HepG2 (cell line): ENCODE data around the gene MUCL3. TPM values are rescaled to one million over a fixed set of nuclear protein-coding genes. Genes with fewer than 3 reads are reported as not detected.

Experiments used
- ATAC-seq: fragments of 200-7000 bp; cut with Tn5 transposase; 3 replicates; pipeline ENCODE4 v1.9.1; 2020; ENCODE audit warnings: mild to moderate bottlenecking, moderate library complexity
- BruUV-seq: library from RNA; stranded (reverse); fragments of 400-500 nt; replicated peaks from 2 replicates; lab custom pipeline; 2021; lab: Mats Ljungman, UMichigan
- CTCF ChIA-PET: fragments of 300-600 bp; formaldehyde crosslinking; extraction: SDS; loops from one replicate; lab custom pipeline; 2021; ENCODE audit warnings: low total read pairs, inconsistent platforms, low intra/inter-chr PET ratio; lab: Yijun Ruan, JAX
- POLR2A ChIA-PET: fragments of 350-600 bp; sonication (Branson Sonifier 250); formaldehyde crosslinking; loops from one replicate; lab custom pipeline; 2020; ENCODE audit warnings: antibody characterized with exemption, inconsistent platforms; lab: Yijun Ruan, JAX
- DNase-seq: peaks from one replicate; pipeline ENCODE4 v3.0.0-alpha.2; 2015; ENCODE audit warnings: low spot score
- FAIRE-seq: peaks from 3 replicates; lab custom pipeline; 2011; peaks lifted over from hg19 to GRCh38; lab: Jason Lieb, UNC
- H2AFZ ChIP-seq: one replicate; pipeline ENCODE4 v1.6.1; 2011; ENCODE audit warnings: low read length, inconsistent platforms
- H3K27ac ChIP-seq: fragments of 300-600 bp; 3 replicates; pipeline ENCODE4 v1.8.0; 2011; ENCODE audit warnings: mixed run types, mild to moderate bottlenecking, mixed read lengths, low read length, inconsistent platforms; ENCODE audit not compliant: insufficient read depth; ENCODE audit errors: extremely low read length
- H3K27me3 ChIP-seq, 2 experiments: fragments of 200-600 bp in 1 of 2; 2 replicates in 1 of 2; 3 replicates in 1 of 2; pipeline versions ENCODE4 v1.6.0 to v1.8.0; 2011; ENCODE audit warnings: low read length in 2 of 2, mild to moderate bottlenecking in 2 of 2, moderate library complexity in 2 of 2, inconsistent platforms in 1 of 2; ENCODE audit not compliant: insufficient read depth in 2 of 2, control insufficient read depth in 1 of 2
- H3K36me3 ChIP-seq, 2 experiments: fragments of 200-600 bp in 1 of 2; replicated peaks in 1 of 2; 2 replicates in 1 of 2; 3 replicates in 1 of 2; pipeline versions ENCODE4 v1.5.1 to v1.8.0; 2011; ENCODE audit warnings: low read length in 2 of 2, inconsistent platforms in 1 of 2; ENCODE audit not compliant: insufficient read depth in 2 of 2, control insufficient read depth in 1 of 2
- H3K4me1 ChIP-seq: 2 replicates; pipeline ENCODE4 v1.5.1; 2012; ENCODE audit warnings: low read length, inconsistent platforms; ENCODE audit not compliant: insufficient read depth
- H3K4me2 ChIP-seq: 2 replicates; pipeline ENCODE4 v1.6.0; 2011; ENCODE audit warnings: low read depth, low read length, inconsistent platforms
- H3K4me3 ChIP-seq, 3 experiments: fragments of 200-600 bp in 1 of 3; sonication (generic), shearing (Covaris generic) in 1 of 3; replicated peaks in 1 of 3; 2 replicates each; pipeline ENCODE4 v1.5.1; 2011 to 2016; ENCODE audit warnings: low read length in 3 of 3, inconsistent platforms in 2 of 3, low read depth in 2 of 3, mild to moderate bottlenecking in 2 of 3, control low read depth in 1 of 3, mixed read lengths in 1 of 3; ENCODE audit not compliant: insufficient read depth in 1 of 3
- H3K79me2 ChIP-seq: one replicate; pipeline ENCODE4 v1.6.1; 2011; ENCODE audit warnings: low read length, inconsistent platforms; ENCODE audit not compliant: insufficient read depth
- H3K9ac ChIP-seq: 2 replicates; pipeline ENCODE4 v1.6.0; 2011; ENCODE audit warnings: mild to moderate bottlenecking, low read depth, low read length, inconsistent platforms; ENCODE audit not compliant: insufficient read depth
- H3K9me3 ChIP-seq: 2 replicates; pipeline ENCODE4 v1.5.1; 2012; ENCODE audit warnings: mild to moderate bottlenecking, low read length
- H4K20me1 ChIP-seq: 2 replicates; pipeline ENCODE4 v1.6.0; 2011; ENCODE audit warnings: inconsistent platforms, mild to moderate bottlenecking, low read length, moderate library complexity; ENCODE audit not compliant: insufficient read depth
- CBX5 ChIP-seq: sonication (generic); formaldehyde crosslinking; IDR thresholded peaks from 2 replicates; pipeline ENCODE4 v1.4.0; 2020; ENCODE audit warnings: missing genetic modification reagents, borderline replicate concordance
- ERF ChIP-seq: IDR thresholded peaks from 2 replicates; pipeline ENCODE4 v1.6.1; 2018; ENCODE audit warnings: missing biosample characterization, missing genetic modification reagents
- IKZF1 ChIP-seq: fragments of 450-650 bp; IDR thresholded peaks from 2 replicates; pipeline ENCODE4 v1.7.1; 2016
- JDP2 ChIP-seq: sonication (generic); formaldehyde crosslinking; IDR thresholded peaks from 2 replicates; pipeline ENCODE4 v1.8.1; 2022; ENCODE audit warnings: missing genetic modification reagents, borderline replicate concordance
- KDM2A ChIP-seq: sonication (generic); formaldehyde crosslinking; IDR thresholded peaks from 2 replicates; pipeline ENCODE4 v1.4.0; 2020; ENCODE audit warnings: low read depth, missing genetic modification reagents, borderline replicate concordance
- MLLT10 ChIP-seq: sonication (generic); formaldehyde crosslinking; IDR thresholded peaks from 2 replicates; pipeline ENCODE4 v1.4.0; 2020; ENCODE audit warnings: missing genetic modification reagents
- NCOA2 ChIP-seq: sonication (generic); formaldehyde crosslinking; IDR thresholded peaks from 2 replicates; pipeline ENCODE4 v1.8.0; 2022; ENCODE audit warnings: inconsistent platforms
- NRL ChIP-seq: sonication (generic); formaldehyde crosslinking; IDR thresholded peaks from 2 replicates; pipeline ENCODE4 v1.5.0; 2020; ENCODE audit warnings: missing genetic modification reagents, mild to moderate bottlenecking, moderate library complexity, borderline replicate concordance
- RBAK ChIP-seq: sonication (generic); formaldehyde crosslinking; IDR thresholded peaks from 2 replicates; pipeline ENCODE4 v1.5.1; 2020; ENCODE audit warnings: mild to moderate bottlenecking, missing genetic modification reagents
- RXRA ChIP-seq: sonication (generic); formaldehyde crosslinking; IDR thresholded peaks from 2 replicates; pipeline ENCODE4 v1.5.1; 2020; ENCODE audit warnings: missing genetic modification reagents
- RXRB ChIP-seq: IDR thresholded peaks from 2 replicates; pipeline ENCODE4 v1.6.1; 2016; ENCODE audit warnings: borderline replicate concordance, missing genetic modification reagents, missing compliant biosample characterization
- SAP130 ChIP-seq: IDR thresholded peaks from 2 replicates; pipeline ENCODE4 v1.6.1; 2016; ENCODE audit warnings: low read depth
- SMC3 ChIP-seq: IDR thresholded peaks from 2 replicates; pipeline ENCODE4 v1.6.1; 2011; ENCODE audit warnings: low read length, improper control_type of control experiment
- SOX13 ChIP-seq, 3 experiments: fragments of 450-650 bp in 1 of 3; sonication (generic) in 1 of 3; formaldehyde crosslinking in 1 of 3; IDR thresholded peaks in 2 of 3; conservative IDR thresholded peaks in 1 of 3; 2 replicates each; pipeline versions ENCODE4 v1.5.0 to v1.6.1; 2016 to 2020; ENCODE audit warnings: antibody characterized with exemption in 1 of 3, mild to moderate bottlenecking in 1 of 3, missing compliant biosample characterization in 1 of 3, missing genetic modification reagents in 1 of 3, moderate library complexity in 1 of 3
- SP1 ChIP-seq, 2 experiments: fragments of 450-650 bp in 1 of 2; sonication (generic) in 1 of 2; formaldehyde crosslinking in 1 of 2; IDR thresholded peaks; 2 replicates each; pipeline versions ENCODE4 v1.4.0 to v1.6.1; 2016 to 2020; ENCODE audit warnings: missing genetic modification reagents in 1 of 2
- TBX2 ChIP-seq: sonication (generic); formaldehyde crosslinking; IDR thresholded peaks from 2 replicates; pipeline ENCODE4 v1.5.0; 2020; ENCODE audit warnings: missing genetic modification reagents, mild to moderate bottlenecking, borderline replicate concordance
- TGIF2 ChIP-seq: IDR thresholded peaks from 2 replicates; pipeline ENCODE4 v1.6.1; 2016; ENCODE audit warnings: control low read depth, missing compliant biosample characterization
- ZNF253 ChIP-seq: sonication (generic); formaldehyde crosslinking; IDR thresholded peaks from 2 replicates; pipeline ENCODE4 v1.8.0; 2022; ENCODE audit warnings: mild to moderate bottlenecking, missing genetic modification reagents, borderline replicate concordance
- ZNF333 ChIP-seq: sonication (generic); formaldehyde crosslinking; IDR thresholded peaks from 2 replicates; pipeline ENCODE4 v1.4.0; 2020; ENCODE audit warnings: mild to moderate bottlenecking, missing genetic modification reagents, borderline replicate concordance
- ZNF777 ChIP-seq: sonication (generic); formaldehyde crosslinking; IDR thresholded peaks from 2 replicates; pipeline ENCODE4 v1.4.0; 2020; ENCODE audit warnings: missing genetic modification reagents
- ZSCAN29 ChIP-seq: sonication (generic); formaldehyde crosslinking; conservative IDR thresholded peaks from 2 replicates; pipeline ENCODE4 v1.4.0; 2020; ENCODE audit warnings: mild to moderate bottlenecking, missing genetic modification reagents
- WGBS: methylation state at CpG from one replicate; pipeline ENCODE4 v1.1.6; 2017; ENCODE audit warnings: low lambda C conversion rate; 5-methylcytosine and 5-hydroxymethylcytosine counted together
- in situ Hi-C: cut with HindIII; loops from 2 replicates; pipeline ENCODE4 v1.10.0; 2017; ENCODE audit warnings: low pct_unique_long_range_greater_than_20kb; ENCODE audit not compliant: extremely low pct_ligation_motif_present
- intact Hi-C: fragments of 100-400 bp; cut with micrococcal nuclease; formaldehyde crosslinking; loops from one replicate; pipeline ENCODE4 v1.10.0; 2022; ENCODE audit not compliant: unreplicated experiment
- polyA plus RNA-seq, 8 experiments: library from polyadenylated mRNA; depleted of rRNA in 3 of 8; stranded (reverse) in 7 of 8; unstranded in 1 of 8; fragments of >200 nt; fragmentation: Illumina TruSeq in 4 of 8; extraction: Trizol in 4 of 8; gene quantifications; 2 replicates each; pipeline versions ENCODE4 v1.2.1 to v1.2.3, GENCODE V29; 2011 to 2016; ENCODE audit warnings: low read depth in 4 of 8, missing spikeins in 1 of 8, mixed read lengths in 1 of 8; ENCODE audit not compliant: insufficient read depth in 1 of 8
- total RNA-seq, 5 experiments: library from RNA; depleted of rRNA; stranded (reverse); fragments of >200 nt; fragmentation: Illumina TruSeq; extraction: Trizol; gene quantifications; 2 replicates each; pipeline ENCODE4 v1.2.3, GENCODE V29; 2016; ENCODE audit warnings: low read depth in 1 of 5
- TF ChIP-seq, protein P1 (sequence below): sonication (generic); formaldehyde crosslinking; IDR thresholded peaks from 2 replicates; pipeline ENCODE4 v1.5.0; 2020; ENCODE audit warnings: missing genetic modification reagents, mild to moderate bottlenecking, borderline replicate concordance
- TF ChIP-seq, protein P2 (sequence below), 2 experiments: sonication (generic) in 1 of 2; formaldehyde crosslinking in 1 of 2; IDR thresholded peaks; 2 replicates each; pipeline versions ENCODE4 v1.5.1 to v1.6.1; 2011 to 2020; ENCODE audit warnings: borderline replicate concordance in 1 of 2, low read depth in 1 of 2, low read length in 1 of 2, mild to moderate bottlenecking in 1 of 2, missing genetic modification reagents in 1 of 2, moderate library complexity in 1 of 2

The MUCL3 gene
- total and polyA plus RNA-seq, 2 of the 13 experiments (the other 11 are each of a cell fraction or from before 2014, with no cell fraction given): not detected

DNA sequence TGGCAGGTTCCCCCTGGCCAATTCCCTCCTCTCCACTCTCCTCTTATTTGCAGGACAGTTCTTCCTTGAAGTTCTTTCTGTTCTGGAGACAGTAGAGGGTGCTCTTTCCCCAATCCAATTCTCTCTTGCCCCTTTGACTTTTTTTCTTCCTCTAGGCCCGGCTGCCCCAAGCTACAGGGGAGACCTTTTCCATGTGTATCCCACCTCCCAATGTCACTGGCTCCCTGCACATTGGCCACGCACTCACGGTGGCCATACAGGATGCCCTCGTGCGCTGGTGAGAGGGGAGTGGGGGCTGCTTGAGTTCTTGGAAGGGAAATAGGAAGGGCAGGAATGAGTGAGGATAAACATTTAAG, 25.2 kb upstream of the MUCL3 start:
- intact Hi-C loops: loop anchor here (1.0 to 2.0 kb wide), 3 partner anchors 127 to 163 kb away; no protein-coding TSS in a partner anchor
- TF ChIP-seq SMC3 (peak; percentile 70), CBX5 (no peak), NRL (CRISPR knock-in tag) (peak; percentile 33; the same call in 1 of the 2 replicates), IKZF1 (no peak), SP1 (IDR thresholded peaks at IDR 0.05) (no peak), SP1 (CRISPR knock-in tag; IDR thresholded peaks at IDR 0.05) (no peak), RXRA (CRISPR knock-in tag) (0 out of 2 replicates have a peak, but pooled peaks have one; percentile 19), ERF (CRISPR knock-in tag) (peak; percentile 33; the same call in 1 of the 2 replicates), TGIF2 (CRISPR knock-in tag) (0 out of 2 replicates have a peak, but pooled peaks have one; percentile 53), NCOA2 (CRISPR knock-in tag) (no peak), ZNF253 (CRISPR knock-in tag) (no peak), ZNF777 (CRISPR knock-in tag) (no peak), SAP130 (peak; percentile 31; the same call in 1 of the 2 replicates), ZNF333 (CRISPR knock-in tag) (no peak), ZSCAN29 (CRISPR knock-in tag) (no peak), TBX2 (CRISPR knock-in tag) (peak; percentile 26; the same call in 1 of the 2 replicates), MLLT10 (CRISPR knock-in tag) (no peak), RXRB (peak; percentile 28; the same call in 1 of the 2 replicates), SOX13 (IDR thresholded peaks at IDR 0.05) (no peak), SOX13 (CRISPR knock-in tag; conservative IDR thresholded peaks at IDR 0.05 in 1 of 2, IDR thresholded peaks at IDR 0.05 in 1 of 2) (0 out of 4 replicates have a peak, but pooled peaks of 1 of the 2 experiments have one; percentile 14), RBAK (CRISPR knock-in tag) (no peak), JDP2 (CRISPR knock-in tag) (no peak), KDM2A (CRISPR knock-in tag) (no peak)
- TF ChIP-seq, protein P1, sequence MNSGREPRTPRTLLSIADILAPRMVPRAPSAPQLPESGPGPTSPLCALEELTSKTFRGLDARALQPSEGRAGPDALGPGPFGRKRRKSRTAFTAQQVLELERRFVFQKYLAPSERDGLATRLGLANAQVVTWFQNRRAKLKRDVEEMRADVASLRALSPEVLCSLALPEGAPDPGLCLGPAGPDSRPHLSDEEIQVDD (CRISPR knock-in tag): no peak
- TF ChIP-seq, protein P2, sequence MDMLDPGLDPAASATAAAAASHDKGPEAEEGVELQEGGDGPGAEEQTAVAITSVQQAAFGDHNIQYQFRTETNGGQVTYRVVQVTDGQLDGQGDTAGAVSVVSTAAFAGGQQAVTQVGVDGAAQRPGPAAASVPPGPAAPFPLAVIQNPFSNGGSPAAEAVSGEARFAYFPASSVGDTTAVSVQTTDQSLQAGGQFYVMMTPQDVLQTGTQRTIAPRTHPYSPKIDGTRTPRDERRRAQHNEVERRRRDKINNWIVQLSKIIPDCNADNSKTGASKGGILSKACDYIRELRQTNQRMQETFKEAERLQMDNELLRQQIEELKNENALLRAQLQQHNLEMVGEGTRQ (IDR thresholded peaks at IDR 0.05; ENCODE audit: low read depth, low read length): no peak
- TF ChIP-seq, protein P2 (CRISPR knock-in tag; IDR thresholded peaks at IDR 0.05; ENCODE audit: borderline replicate concordance): no peak

More for the DNA sequence above, 25.2 kb upstream of the MUCL3 start:
- peak overlapping the region; percentile 97 for H3K4me2 ChIP-seq
- DNase-seq (peak; percentile 76), FAIRE-seq (peak; percentile 82), ATAC-seq (peak; percentile 19)
- H3K9me3 ChIP-seq: no peaks in the 10 kb centered on the region
- H3K4me3 ChIP-seq: peak overlapping the region in 2 of 3 experiments; percentile 78 to 80; a peak in 3 of 6 replicates
- no peak overlapping the region for H2AFZ ChIP-seq
- peak overlapping the region; percentile 90 for H3K9ac ChIP-seq
- no TSS peak for BruUV-seq
- H3K79me2 ChIP-seq: peaks cover 11% of the 10 kb centered on the region
- in situ Hi-C loops: loop anchor here (5.0 kb wide), 2 partner anchors 132 to 162 kb away; no protein-coding TSS in a partner anchor
- peaks cover 20 to 57% of the 10 kb centered on the region in 2 experiments for H3K36me3 ChIP-seq
- 69% methylated on average over 5 of the region's 5 CpGs for WGBS
- H3K27me3 ChIP-seq: no peaks in the 10 kb centered on the region
- POLR2A ChIA-PET: interaction anchor here (1.0 to 3.4 kb wide), 3 partner anchors 9 to 30 kb away, joined by 3 to 24 read pairs (median 3); partner anchors contain the start of gene DDR1
- no peak overlapping the region for H3K27ac ChIP-seq
- peaks cover 27% of the 10 kb centered on the region for H3K4me1 ChIP-seq
- CTCF ChIA-PET: interaction anchor here (1.2 to 3.1 kb wide), 7 partner anchors 87 to 172 kb away, joined by 3 to 11 read pairs (median 9); no protein-coding TSS in a partner anchor
- no peaks in the 10 kb centered on the region for H4K20me1 ChIP-seq
